ENCODE data around the gene SORBS2.

SORBS2 gene

DNA sequence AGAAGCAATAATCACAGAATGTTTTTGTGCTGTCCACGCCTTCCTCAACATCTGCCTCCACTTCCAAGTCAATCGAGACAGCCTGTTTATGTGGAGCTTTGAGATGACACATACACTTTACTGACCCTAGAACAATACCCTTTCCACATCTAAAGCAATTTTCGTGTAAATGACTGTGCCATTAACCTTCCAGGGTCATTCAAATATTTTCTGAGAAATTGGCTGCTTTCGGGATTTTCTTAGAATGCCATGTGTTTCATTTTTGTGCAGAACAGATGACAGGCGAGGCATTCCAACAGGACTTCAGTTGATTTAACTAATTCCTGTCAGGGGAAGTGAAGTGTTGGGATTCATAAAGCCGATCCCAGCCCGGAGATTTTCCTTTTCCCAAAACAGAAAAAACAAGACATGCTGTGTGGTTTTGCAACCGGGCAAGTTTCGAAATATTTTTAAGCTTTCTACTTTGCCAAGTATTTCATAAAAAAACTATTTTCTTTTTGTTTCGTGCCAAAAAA lies 73.9 kb downstream of the SORBS2 start:
- TF ChIP-seq RARB (CRISPR knock-in tag; IDR thresholded peaks at IDR 0.05) (no peak), PPARA (CRISPR knock-in tag; IDR thresholded peaks at IDR 0.05; ENCODE audit: borderline replicate concordance) (no peak)
- TF ChIP-seq, protein P1, sequence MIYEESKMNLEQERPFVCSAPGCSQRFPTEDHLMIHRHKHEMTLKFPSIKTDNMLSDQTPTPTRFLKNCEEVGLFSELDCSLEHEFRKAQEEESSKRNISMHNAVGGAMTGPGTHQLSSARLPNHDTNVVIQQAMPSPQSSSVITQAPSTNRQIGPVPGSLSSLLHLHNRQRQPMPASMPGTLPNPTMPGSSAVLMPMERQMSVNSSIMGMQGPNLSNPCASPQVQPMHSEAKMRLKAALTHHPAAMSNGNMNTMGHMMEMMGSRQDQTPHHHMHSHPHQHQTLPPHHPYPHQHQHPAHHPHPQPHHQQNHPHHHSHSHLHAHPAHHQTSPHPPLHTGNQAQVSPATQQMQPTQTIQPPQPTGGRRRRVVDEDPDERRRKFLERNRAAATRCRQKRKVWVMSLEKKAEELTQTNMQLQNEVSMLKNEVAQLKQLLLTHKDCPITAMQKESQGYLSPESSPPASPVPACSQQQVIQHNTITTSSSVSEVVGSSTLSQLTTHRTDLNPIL (CRISPR knock-in tag; IDR thresholded peaks at IDR 0.05; ENCODE audit: low read depth): no peak
- TF ChIP-seq, protein P2, sequence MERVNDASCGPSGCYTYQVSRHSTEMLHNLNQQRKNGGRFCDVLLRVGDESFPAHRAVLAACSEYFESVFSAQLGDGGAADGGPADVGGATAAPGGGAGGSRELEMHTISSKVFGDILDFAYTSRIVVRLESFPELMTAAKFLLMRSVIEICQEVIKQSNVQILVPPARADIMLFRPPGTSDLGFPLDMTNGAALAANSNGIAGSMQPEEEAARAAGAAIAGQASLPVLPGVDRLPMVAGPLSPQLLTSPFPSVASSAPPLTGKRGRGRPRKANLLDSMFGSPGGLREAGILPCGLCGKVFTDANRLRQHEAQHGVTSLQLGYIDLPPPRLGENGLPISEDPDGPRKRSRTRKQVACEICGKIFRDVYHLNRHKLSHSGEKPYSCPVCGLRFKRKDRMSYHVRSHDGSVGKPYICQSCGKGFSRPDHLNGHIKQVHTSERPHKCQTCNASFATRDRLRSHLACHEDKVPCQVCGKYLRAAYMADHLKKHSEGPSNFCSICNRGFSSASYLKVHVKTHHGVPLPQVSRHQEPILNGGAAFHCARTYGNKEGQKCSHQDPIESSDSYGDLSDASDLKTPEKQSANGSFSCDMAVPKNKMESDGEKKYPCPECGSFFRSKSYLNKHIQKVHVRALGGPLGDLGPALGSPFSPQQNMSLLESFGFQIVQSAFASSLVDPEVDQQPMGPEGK (CRISPR knock-in tag; IDR thresholded peaks at IDR 0.05; ENCODE audit: borderline replicate concordance): no peak
- ATAC-seq: peak; percentile 63

DNA sequence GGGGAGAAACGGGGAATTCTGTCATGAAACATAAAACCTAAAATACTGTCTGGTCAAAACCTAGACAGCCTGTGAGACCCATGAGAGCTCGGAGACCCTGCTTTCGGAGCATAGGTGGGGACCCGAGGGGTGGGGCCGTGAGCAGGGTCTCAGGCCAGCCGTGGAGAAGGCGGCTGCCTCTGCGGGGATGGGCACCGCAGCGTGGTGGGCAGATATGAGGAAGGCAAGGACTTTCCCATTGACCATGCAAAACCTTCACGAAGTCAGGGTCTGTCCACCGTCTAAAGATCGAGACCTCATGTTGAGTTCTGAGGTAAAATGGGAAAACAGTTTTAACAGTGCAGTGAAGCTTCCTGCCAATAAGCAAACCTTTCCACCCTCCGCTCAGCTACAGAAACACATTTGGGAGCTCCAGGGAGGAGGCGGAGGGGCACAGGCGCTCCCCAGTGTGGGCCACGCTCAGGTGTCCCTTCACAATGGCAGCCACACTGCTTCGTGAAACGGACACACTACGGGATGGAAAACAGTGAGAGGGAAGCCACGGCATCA lies 74.4 kb downstream of the SORBS2 start:
- no peak for TF ChIP-seq OSR1 (CRISPR knock-in tag; IDR thresholded peaks at IDR 0.05)
- TF ChIP-seq ZC3H10 (CRISPR knock-in tag; IDR thresholded peaks at IDR 0.05): no peak
- no peak for TF ChIP-seq GLIS3 (CRISPR knock-in tag; IDR thresholded peaks at IDR 0.05)
- no peak; the same call in 2 of the 3 replicates for ATAC-seq

DNA sequence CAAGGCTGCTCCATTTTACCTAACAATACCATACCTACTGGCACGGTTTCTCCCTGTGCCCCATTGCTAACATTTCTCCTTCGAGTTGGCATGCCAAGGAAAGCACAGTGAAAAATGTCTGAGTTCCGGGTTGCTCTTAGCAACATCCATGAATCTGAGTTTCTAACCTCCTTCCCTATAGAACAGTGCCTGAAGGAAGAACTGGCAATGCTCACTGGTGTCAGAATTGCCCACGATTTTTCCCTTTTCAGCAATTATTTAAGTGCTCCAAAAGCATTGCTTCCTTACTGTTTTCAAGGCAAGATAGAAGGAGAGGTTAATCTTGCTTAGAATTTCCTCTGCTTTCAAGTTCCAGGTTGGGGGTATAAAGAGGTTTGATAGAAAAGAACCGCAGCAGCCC lies 75.1 kb downstream of the SORBS2 start:
- TF ChIP-seq OSR1 (CRISPR knock-in tag; IDR thresholded peaks at IDR 0.05) (no peak), ISL1 (CRISPR knock-in tag; IDR thresholded peaks at IDR 0.05) (no peak), ZNF8 (CRISPR knock-in tag; IDR thresholded peaks at IDR 0.05) (no peak), ESRRG (CRISPR knock-in tag; IDR thresholded peaks at IDR 0.05) (no peak), CSDC2 (CRISPR knock-in tag; IDR thresholded peaks at IDR 0.05) (no peak), TCF4 (CRISPR knock-in tag; IDR thresholded peaks at IDR 0.05; ENCODE audit: borderline replicate concordance) (no peak), ZFP3 (CRISPR knock-in tag; IDR thresholded peaks at IDR 0.05) (no peak), GLIS3 (CRISPR knock-in tag; IDR thresholded peaks at IDR 0.05) (no peak), PPARA (CRISPR knock-in tag; IDR thresholded peaks at IDR 0.05; ENCODE audit: borderline replicate concordance) (no peak), TOX (CRISPR knock-in tag; IDR thresholded peaks at IDR 0.05; ENCODE audit: borderline replicate concordance) (no peak), ZNF565 (CRISPR knock-in tag; conservative IDR thresholded peaks at IDR 0.05; ENCODE audit: low read depth) (no peak)
- TF ChIP-seq, protein P2 (CRISPR knock-in tag; IDR thresholded peaks at IDR 0.05; ENCODE audit: borderline replicate concordance): no peak
- TF ChIP-seq, protein P3, sequence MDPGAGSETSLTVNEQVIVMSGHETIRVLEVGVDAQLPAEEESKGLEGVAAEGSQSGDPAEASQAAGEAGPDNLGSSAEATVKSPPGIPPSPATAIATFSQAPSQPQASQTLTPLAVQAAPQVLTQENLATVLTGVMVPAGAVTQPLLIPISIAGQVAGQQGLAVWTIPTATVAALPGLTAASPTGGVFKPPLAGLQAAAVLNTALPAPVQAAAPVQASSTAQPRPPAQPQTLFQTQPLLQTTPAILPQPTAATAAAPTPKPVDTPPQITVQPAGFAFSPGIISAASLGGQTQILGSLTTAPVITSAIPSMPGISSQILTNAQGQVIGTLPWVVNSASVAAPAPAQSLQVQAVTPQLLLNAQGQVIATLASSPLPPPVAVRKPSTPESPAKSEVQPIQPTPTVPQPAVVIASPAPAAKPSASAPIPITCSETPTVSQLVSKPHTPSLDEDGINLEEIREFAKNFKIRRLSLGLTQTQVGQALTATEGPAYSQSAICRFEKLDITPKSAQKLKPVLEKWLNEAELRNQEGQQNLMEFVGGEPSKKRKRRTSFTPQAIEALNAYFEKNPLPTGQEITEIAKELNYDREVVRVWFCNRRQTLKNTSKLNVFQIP (CRISPR knock-in tag; IDR thresholded peaks at IDR 0.05; ENCODE audit: borderline replicate concordance, low read depth): no peak
- TF ChIP-seq, protein P4, sequence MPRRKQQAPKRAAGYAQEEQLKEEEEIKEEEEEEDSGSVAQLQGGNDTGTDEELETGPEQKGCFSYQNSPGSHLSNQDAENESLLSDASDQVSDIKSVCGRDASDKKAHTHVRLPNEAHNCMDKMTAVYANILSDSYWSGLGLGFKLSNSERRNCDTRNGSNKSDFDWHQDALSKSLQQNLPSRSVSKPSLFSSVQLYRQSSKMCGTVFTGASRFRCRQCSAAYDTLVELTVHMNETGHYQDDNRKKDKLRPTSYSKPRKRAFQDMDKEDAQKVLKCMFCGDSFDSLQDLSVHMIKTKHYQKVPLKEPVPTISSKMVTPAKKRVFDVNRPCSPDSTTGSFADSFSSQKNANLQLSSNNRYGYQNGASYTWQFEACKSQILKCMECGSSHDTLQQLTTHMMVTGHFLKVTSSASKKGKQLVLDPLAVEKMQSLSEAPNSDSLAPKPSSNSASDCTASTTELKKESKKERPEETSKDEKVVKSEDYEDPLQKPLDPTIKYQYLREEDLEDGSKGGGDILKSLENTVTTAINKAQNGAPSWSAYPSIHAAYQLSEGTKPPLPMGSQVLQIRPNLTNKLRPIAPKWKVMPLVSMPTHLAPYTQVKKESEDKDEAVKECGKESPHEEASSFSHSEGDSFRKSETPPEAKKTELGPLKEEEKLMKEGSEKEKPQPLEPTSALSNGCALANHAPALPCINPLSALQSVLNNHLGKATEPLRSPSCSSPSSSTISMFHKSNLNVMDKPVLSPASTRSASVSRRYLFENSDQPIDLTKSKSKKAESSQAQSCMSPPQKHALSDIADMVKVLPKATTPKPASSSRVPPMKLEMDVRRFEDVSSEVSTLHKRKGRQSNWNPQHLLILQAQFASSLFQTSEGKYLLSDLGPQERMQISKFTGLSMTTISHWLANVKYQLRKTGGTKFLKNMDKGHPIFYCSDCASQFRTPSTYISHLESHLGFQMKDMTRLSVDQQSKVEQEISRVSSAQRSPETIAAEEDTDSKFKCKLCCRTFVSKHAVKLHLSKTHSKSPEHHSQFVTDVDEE (CRISPR knock-in tag; IDR thresholded peaks at IDR 0.05): no peak
- ATAC-seq: no peak

DNA sequence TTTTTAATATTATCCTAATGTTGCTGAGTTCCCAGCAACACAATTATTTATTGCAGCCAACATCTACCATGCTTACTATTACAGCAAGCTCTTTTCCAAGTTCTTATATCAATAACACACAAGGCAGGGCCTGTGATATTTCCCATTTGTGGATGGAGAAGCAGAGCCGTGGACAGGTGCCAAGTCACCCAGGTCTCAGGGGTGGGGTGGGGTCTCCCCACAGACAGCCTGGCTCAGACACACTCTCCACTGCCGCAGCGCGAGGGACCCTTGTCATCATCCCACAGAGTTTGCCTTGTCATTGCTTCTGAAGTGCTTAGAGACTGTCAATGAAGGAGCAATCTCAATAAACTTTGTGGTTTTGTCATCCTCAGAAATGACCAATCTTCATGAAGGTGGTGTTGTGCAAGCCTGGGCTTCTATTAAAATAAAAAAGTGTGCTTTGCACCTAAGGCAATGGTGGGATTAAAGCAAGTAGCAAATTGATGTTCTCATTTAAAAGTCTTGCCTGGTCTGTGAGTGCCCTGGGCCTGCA lies 76.1 kb downstream of the SORBS2 start:
- ATAC-seq: no peak
- TF ChIP-seq, protein P5, sequence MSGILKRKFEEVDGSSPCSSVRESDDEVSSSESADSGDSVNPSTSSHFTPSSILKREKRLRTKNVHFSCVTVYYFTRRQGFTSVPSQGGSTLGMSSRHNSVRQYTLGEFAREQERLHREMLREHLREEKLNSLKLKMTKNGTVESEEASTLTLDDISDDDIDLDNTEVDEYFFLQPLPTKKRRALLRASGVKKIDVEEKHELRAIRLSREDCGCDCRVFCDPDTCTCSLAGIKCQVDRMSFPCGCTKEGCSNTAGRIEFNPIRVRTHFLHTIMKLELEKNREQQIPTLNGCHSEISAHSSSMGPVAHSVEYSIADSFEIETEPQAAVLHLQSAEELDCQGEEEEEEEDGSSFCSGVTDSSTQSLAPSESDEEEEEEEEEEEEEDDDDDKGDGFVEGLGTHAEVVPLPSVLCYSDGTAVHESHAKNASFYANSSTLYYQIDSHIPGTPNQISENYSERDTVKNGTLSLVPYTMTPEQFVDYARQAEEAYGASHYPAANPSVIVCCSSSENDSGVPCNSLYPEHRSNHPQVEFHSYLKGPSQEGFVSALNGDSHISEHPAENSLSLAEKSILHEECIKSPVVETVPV (CRISPR knock-in tag; IDR thresholded peaks at IDR 0.05): no peak
- TF ChIP-seq RARB (CRISPR knock-in tag; IDR thresholded peaks at IDR 0.05): no peak
- no peak for TF ChIP-seq PPARA (CRISPR knock-in tag; IDR thresholded peaks at IDR 0.05; ENCODE audit: borderline replicate concordance)
- TF ChIP-seq ZNF8 (CRISPR knock-in tag; IDR thresholded peaks at IDR 0.05): no peak
- TF ChIP-seq GLIS3 (CRISPR knock-in tag; IDR thresholded peaks at IDR 0.05): no peak
- no peak for TF ChIP-seq ZNF70 (CRISPR knock-in tag; IDR thresholded peaks at IDR 0.05)
- no peak for TF ChIP-seq OSR1 (CRISPR knock-in tag; IDR thresholded peaks at IDR 0.05)
- no peak for TF ChIP-seq ZC3H10 (CRISPR knock-in tag; IDR thresholded peaks at IDR 0.05)
- TF ChIP-seq, protein P4 (CRISPR knock-in tag; IDR thresholded peaks at IDR 0.05): no peak
- TF ChIP-seq ZFP3 (CRISPR knock-in tag; IDR thresholded peaks at IDR 0.05): no peak

Data from SK-N-SH treated with all-trans-retinoic acid at 6 μM for 48 hours (cell line).